IPS-18a (cell line): Measurements from ENCODE around the gene TMEM167B.

Experiments
- H3K27ac ChIP-seq: one replicate; pipeline ENCODE4 v1.5.1; 2013; ENCODE audit warnings: low read length
- H3K27me3 ChIP-seq: one replicate; pipeline ENCODE4 v1.6.1; 2013; ENCODE audit warnings: mild to moderate bottlenecking, low read length; ENCODE audit not compliant: control insufficient read depth, insufficient read depth
- H3K36me3 ChIP-seq: one replicate; pipeline ENCODE4 v1.6.1; 2013; ENCODE audit warnings: low read depth, low read length; ENCODE audit not compliant: control insufficient read depth
- H3K4me1 ChIP-seq: one replicate; pipeline ENCODE4 v1.6.1; 2013; ENCODE audit warnings: low read depth, low read length; ENCODE audit not compliant: control insufficient read depth
- H3K4me3 ChIP-seq: one replicate; pipeline ENCODE4 v1.5.1; 2013; ENCODE audit warnings: low read length
- H3K9ac ChIP-seq: one replicate; pipeline ENCODE4 v1.6.1; 2013; ENCODE audit warnings: mild to moderate bottlenecking, low read length, moderate library complexity
- H3K9me3 ChIP-seq: one replicate; pipeline ENCODE4 v1.6.1; 2013; ENCODE audit warnings: low read depth, low read length; ENCODE audit not compliant: control insufficient read depth

Gene TMEM167B

DNA sequence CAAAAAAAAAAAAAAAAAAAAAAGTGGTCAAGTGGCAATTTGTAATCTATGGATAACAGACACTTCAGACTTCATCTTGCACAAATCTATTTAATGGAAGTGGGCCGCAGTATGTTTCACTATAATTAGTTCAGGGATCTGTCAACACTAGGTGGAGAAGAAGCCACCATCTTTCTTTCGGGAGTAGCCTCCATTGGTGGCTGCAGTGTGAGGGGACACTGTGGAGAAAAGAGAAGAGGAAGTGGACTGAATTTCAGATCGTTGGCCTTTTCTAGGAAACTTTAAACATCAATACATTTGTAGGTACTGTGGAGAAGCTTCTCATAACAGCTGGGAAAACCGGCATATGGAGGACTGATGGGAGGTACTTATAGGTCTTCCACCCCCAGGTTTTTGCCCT, 15.3 kb downstream of the TMEM167B start:
- H3K9ac ChIP-seq: no peak overlapping the region
- H3K9me3 ChIP-seq: no peaks in the 10 kb centered on the region
- no peak overlapping the region for H3K27ac ChIP-seq
- no peak overlapping the region for H3K4me3 ChIP-seq
- H3K27me3 ChIP-seq: peaks cover 12% of the 10 kb centered on the region
- peaks cover 4% of the 10 kb centered on the region for H3K4me1 ChIP-seq
- peaks cover 3% of the 10 kb centered on the region for H3K36me3 ChIP-seq

DNA sequence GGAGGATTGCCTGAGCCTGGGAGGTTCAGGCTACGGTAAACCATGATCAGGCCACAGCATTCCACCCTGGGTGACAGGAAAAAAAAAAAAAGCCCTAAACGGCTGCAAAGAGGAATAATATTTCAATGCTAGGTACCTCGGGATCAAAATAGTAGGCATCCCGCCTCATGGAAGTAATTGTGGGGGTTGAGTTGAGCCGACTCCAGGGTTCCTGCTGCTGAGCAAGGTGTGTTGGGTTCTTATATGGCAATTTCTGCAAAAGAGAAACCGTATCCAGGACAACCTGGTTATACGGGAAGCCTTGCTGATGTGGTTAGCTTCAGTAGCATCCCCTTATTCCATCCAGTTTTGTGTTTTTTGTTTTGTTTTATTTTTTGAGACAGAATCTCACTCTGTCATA, 17.2 kb downstream of the TMEM167B start:
- peaks cover 29% of the 10 kb centered on the region for H3K27me3 ChIP-seq
- no peaks in the 10 kb centered on the region for H3K4me1 ChIP-seq
- H3K36me3 ChIP-seq: no peaks in the 10 kb centered on the region
- no peaks in the 10 kb centered on the region for H3K9me3 ChIP-seq
- H3K4me3 ChIP-seq: no peak overlapping the region
- H3K27ac ChIP-seq: no peak overlapping the region
- no peak overlapping the region for H3K9ac ChIP-seq

DNA sequence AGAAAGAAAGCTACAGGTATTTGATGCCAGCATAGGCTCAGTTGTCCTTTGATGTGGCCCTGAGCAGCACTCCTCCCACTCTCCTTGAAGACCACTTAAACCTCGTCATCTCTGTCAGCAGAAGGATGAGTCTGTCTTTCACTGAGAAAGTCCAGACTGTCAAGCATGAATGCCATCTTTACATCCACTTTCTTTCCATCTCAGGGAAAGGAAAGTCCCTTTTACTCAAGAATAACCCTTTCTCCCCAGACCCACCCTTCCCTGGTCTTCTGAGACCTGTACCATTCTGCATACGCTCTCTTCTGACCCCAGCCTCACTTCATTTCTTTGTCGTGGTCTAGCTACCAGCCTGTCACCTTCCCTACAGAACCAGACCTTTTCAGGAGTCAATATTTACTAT, 19.3 kb downstream of the TMEM167B start:
- Histone ChIP-seq H3K27me3 (peaks cover 50% of the 10 kb centered on the region), H3K27ac (no peak overlapping the region), H3K36me3 (no peaks in the 10 kb centered on the region), H3K9ac (no peak overlapping the region), H3K9me3 (no peaks in the 10 kb centered on the region), H3K4me1 (peaks cover 4% of the 10 kb centered on the region), H3K4me3 (no peak overlapping the region)

DNA sequence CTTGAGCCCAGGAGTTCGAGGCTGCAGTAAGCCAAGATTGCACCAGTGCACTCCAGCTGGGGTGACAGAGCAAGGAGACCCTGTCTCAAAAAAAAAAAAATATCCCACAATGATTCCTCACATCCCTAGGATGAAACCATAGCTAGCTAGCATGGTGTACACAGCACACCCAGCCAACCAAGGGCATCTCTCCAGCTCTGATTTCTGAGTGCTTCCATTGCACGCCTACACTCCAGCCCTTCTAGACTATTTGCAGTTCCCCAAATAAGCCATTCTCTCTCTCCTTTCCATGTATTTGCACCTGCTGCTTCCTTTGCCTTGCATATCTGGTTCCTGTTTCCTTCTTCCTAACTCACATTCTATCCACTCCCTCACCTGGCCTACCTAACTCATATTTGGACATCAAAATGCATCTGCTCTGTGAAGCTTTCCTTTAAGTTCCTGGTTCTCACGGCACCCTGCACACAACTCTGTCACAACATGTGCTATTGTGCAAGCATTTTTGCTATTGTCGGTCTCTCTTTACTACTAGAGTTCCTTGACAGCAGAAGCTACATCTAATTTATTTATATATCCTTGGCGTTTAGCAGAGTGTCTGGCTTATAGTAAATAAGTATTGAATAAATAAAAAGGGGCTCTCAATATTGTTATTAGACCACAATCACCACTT, 21.0 kb downstream of the TMEM167B start:
- no peaks in the 10 kb centered on the region for H3K36me3 ChIP-seq
- no peak overlapping the region for H3K27ac ChIP-seq
- peaks cover 4% of the 10 kb centered on the region for H3K4me1 ChIP-seq
- H3K9ac ChIP-seq: no peak overlapping the region
- H3K4me3 ChIP-seq: no peak overlapping the region
- H3K9me3 ChIP-seq: no peaks in the 10 kb centered on the region
- H3K27me3 ChIP-seq: peaks cover 65% of the 10 kb centered on the region

DNA sequence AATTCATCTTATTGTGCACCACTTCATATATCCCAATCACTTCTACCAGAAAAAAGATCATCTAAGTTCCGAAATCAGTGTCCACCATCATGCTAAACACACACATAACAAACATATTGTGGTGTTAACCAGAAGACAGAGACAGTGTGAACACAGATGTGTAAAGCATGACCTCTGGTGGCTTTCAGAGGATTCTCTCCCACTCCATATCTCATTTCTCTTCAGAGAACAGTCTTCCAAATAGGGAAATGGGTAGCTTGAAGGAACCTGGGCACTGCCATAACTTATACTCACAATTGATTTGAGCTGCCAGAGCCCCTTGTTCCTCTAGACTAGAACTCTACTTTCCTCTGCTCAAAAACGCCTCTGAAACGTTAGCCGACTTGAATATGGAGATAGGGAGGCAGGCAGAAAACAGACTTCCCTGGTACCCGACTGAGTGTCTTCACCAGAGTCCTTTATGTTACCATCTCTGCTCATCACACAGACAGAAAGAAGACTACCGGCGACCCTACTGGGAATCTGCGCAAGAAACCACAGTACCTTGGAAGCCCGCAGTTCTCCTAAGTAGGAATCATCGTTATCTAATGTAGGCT, 21.6 kb downstream of the TMEM167B start:
- peaks cover 65% of the 10 kb centered on the region for H3K27me3 ChIP-seq
- no peaks in the 10 kb centered on the region for H3K9me3 ChIP-seq
- H3K36me3 ChIP-seq: no peaks in the 10 kb centered on the region
- H3K9ac ChIP-seq: peak overlapping the region; percentile 64
- peaks cover 4% of the 10 kb centered on the region for H3K4me1 ChIP-seq
- peak overlapping the region; percentile 69 for H3K27ac ChIP-seq
- peak overlapping the region; percentile 34 for H3K4me3 ChIP-seq

DNA sequence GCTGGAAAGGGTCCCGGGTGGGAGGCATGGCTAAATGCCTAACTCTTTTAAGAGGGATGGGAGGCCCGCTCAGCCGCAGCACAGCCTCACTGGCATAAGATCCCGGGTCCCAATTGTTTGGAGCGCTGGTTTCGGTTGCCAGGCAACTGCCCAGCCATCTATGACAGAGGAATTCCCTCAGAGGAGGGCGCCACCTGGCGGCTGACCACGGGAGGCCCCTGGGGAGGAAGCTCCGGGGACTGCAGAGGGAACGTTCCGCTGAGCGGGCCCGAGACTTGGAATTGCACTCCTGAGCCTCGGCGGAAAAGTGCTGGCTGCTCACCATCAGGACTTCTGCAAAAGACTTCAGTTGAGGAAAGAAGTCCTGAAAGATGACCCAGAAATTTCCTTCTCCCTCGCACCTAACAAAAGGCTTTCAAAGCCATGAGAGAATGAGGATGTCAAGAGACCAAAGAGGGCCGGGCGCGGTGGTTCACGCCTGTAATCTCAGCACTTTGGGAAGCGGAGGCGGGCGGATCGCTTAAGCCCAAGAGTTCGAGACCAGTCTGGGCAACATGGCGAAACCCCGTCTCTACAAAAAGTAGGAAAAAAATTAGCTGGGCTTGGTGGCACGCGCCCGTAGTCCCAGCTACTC, 22.2 kb downstream of the TMEM167B start:
- Histone ChIP-seq H3K4me3 (peak overlapping the region; percentile 70), H3K9ac (peak overlapping the region; percentile 64), H3K4me1 (peaks cover 4% of the 10 kb centered on the region), H3K27ac (peak overlapping the region; percentile 69), H3K9me3 (no peaks in the 10 kb centered on the region), H3K27me3 (peaks cover 65% of the 10 kb centered on the region), H3K36me3 (no peaks in the 10 kb centered on the region)

DNA sequence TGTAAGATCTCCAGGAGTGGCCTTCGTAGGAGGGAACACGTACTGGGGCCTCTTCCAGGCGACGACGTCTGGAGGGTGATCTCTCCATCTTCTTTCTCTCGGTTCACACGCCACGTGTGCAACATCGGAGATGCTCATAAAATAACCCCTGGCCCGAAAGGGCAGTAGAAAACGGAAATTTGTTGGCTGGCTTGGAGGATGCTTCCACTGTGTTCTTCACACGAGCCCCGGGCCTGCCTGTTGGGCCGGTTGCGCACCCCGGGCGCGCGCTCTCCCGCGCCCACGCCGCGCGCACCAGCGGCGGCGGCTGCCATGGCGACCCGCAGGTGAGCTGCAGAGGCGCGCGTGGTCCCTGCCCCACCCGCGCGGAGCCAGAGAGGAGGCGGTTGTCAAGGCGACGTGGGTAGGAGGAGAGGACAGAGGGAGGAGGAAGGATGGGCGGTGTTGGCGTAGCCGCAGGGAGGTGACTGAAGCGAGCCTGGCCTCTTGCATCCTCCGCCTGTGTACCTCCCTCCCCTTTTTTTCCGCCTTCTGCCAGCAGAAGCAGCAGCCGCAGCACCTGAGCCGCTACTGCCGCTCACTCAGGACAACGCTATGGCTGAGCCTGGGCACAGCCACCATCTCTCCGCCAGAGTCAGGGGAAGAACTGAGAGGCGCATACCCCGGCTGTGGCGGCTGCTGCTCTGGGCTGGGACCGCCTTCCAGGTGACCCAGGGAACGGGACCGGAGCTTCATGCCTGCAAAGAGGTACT, 23.2 kb downstream of the TMEM167B start, which contains the start of gene ELAPOR1:
Gene ELAPOR1 (plus strand): TSS at position 526 of the 752 bp plus-strand sequence. CDS start 69 bp downstream, at position 595.
- Histone ChIP-seq H3K4me1 (peaks cover 4% of the 10 kb centered on the region), H3K4me3 (peak within 1 kb of the TSS; percentile 70), H3K27me3 (peaks cover 65% of the 10 kb centered on the region), H3K27ac (no peak within 1 kb of the TSS), H3K36me3 (no peaks in the 10 kb centered on the region), H3K9ac (peak within 1 kb of the TSS; percentile 23), H3K9me3 (no peaks in the 10 kb centered on the region)

DNA sequence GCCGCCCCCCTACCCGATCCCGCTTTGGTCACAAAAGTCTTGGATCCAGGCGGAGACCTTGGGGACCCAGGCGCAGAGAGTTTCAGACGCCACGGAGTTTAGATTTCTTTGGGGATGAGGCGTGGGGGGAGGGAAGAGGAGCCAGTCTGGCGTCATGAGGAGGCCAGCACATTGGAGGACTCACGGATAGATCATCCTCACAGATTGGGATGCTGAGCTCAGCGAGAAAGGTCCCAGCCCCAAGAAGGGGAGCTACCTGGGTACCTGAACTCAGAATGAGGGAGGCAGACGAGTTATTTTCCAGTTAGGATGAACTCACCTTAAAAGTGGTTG, 23.7 kb downstream of the TMEM167B start:
- Histone ChIP-seq H3K27me3 (peaks cover 65% of the 10 kb centered on the region), H3K36me3 (no peaks in the 10 kb centered on the region), H3K9me3 (no peaks in the 10 kb centered on the region), H3K4me1 (peaks cover 4% of the 10 kb centered on the region), H3K27ac (no peak overlapping the region), H3K9ac (no peak overlapping the region), H3K4me3 (peak overlapping the region; percentile 70)

DNA sequence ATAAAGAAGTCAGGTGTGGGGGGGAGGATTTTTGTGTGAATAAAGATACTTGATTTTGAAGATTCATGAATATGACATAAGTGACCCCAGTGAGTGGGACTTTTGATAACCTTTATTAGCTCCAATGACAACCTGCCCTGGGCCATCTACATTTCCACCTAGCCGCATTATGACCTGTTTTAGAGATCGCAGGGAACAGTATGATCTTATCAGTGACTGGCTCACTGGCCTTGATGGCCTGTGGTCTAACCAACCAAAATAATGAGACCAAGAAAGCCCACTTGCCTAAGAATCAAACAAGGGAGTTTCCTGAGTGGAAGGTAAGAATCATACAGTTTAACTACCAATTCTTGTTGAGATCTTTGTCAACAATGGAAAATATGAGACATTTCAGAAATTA, 25.1 kb downstream of the TMEM167B start:
- Histone ChIP-seq H3K27ac (no peak overlapping the region), H3K9ac (no peak overlapping the region), H3K4me3 (no peak overlapping the region), H3K27me3 (peaks cover 55% of the 10 kb centered on the region), H3K9me3 (no peaks in the 10 kb centered on the region), H3K4me1 (peaks cover 4% of the 10 kb centered on the region), H3K36me3 (no peaks in the 10 kb centered on the region)

DNA sequence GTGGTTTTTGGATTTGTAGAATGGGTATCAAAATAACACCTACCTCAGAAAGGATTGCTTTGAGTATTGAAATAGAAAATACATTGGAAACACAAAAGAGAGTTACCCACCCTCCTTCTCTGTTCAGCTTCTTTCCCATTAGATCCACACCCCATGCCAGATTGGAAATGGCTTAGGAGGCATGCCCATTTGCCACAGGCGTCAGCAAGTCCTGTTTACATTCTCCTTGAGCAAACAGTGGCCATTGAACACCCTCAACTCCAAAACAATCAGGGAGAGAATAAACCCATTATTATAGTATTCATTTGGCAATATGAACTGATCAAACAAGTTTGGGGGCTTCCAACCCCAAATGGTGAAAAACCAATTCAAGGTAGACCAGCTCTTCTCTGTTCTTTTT, 25.7 kb downstream of the TMEM167B start:
- H3K27me3 ChIP-seq: peaks cover 51% of the 10 kb centered on the region
- peaks cover 4% of the 10 kb centered on the region for H3K4me1 ChIP-seq
- no peak overlapping the region for H3K4me3 ChIP-seq
- H3K9me3 ChIP-seq: no peaks in the 10 kb centered on the region
- no peak overlapping the region for H3K27ac ChIP-seq
- H3K9ac ChIP-seq: no peak overlapping the region
- no peaks in the 10 kb centered on the region for H3K36me3 ChIP-seq

DNA sequence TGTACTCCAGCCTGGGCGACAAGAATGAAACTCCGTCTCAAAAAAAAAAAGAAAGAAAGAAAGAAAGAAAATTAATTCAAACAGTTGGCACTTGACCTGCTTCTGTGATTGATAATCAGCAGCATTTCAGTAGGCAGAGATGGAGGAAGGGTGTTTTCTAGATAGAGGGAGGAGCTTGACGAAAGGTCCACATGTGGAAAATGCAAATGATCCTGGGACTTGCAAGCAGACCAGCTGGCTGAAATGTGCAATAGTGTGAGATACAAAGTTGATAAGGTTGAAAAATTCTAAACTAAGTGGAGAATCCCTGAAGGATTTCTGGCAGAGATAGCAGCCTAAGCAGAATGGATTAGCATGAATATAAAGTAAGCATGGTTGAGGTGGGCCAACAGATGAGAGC, 27.5 kb downstream of the TMEM167B start:
- H3K9me3 ChIP-seq: no peaks in the 10 kb centered on the region
- H3K36me3 ChIP-seq: no peaks in the 10 kb centered on the region
- no peak overlapping the region for H3K4me3 ChIP-seq
- peaks cover 33% of the 10 kb centered on the region for H3K27me3 ChIP-seq
- peaks cover 4% of the 10 kb centered on the region for H3K4me1 ChIP-seq
- H3K9ac ChIP-seq: no peak overlapping the region
- H3K27ac ChIP-seq: no peak overlapping the region
